Peyer's patch (tissue), 4 donors: ENCODE results near the gene KCNH6.

Experiments
- CTCF ChIP-seq, 6 experiments: fragments of 450-650 bp in 4 of 6; fragments of 200-600 bp in 2 of 6; sonication (generic) in 1 of 6; IDR thresholded peaks; one replicate each; pipeline ENCODE4 v1.5.1; 2017 to 2019; ENCODE audit warnings: antibody characterized with exemption in 6 of 6, mild to moderate bottlenecking in 3 of 6, moderate library complexity in 1 of 6
- POLR2A ChIP-seq, 2 donors: fragments of 450-650 bp; IDR thresholded peaks; one replicate each; pipeline ENCODE4 v1.5.1; 2017; ENCODE audit warnings: antibody characterized with exemption in 2 of 2, mild to moderate bottlenecking in 2 of 2, moderate library complexity in 2 of 2

DNA sequence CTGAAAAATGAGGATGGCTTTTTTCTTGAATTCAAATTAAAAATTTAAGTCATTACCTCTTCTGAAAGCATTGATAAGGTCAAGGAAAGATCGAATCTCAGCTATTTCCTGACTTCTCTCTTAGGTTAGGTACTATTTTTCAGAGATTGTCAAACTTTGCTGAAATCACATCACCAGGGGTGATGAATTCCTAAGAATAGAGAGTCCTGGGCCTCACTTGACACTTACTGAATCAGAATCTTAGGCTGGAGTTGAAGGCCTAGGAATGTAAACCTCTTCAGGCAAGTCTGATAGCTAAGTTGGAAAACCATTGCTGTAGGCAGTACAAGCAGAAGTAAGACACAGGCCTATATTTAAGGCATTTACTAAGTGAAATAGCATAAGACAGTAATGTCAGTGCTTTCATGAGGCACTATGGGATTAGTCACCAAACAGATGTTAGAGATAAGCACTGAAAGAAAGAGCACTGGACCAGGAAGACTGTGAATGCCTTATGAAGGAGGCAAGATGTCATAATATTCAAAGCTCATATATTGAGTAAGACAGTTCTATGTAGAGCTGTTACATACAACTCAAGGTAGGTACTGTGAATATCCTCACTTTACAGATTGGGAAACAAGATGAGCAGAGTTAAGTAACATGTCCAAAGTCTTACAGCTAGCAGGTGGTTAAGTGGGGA, 48.6 kb downstream of the KCNH6 start:
- TF ChIP-seq CTCF (IDR thresholded peaks at IDR 0.05): no peak
- no peak for TF ChIP-seq POLR2A (IDR thresholded peaks at IDR 0.05)
